GM12872 (cell line): Measurements from ENCODE around the gene GPC2.
A peak's percentile ranks its signal among the peaks of the same experiment; 100 is the strongest.

Experiments
- CTCF ChIP-seq: IDR thresholded peaks from 3 replicates; pipeline ENCODE4 v1.5.1; 2011; ENCODE audit warnings: low read depth, mild to moderate bottlenecking, low read length, moderate library complexity; ENCODE audit not compliant: insufficient read depth

The GPC2 gene

DNA sequence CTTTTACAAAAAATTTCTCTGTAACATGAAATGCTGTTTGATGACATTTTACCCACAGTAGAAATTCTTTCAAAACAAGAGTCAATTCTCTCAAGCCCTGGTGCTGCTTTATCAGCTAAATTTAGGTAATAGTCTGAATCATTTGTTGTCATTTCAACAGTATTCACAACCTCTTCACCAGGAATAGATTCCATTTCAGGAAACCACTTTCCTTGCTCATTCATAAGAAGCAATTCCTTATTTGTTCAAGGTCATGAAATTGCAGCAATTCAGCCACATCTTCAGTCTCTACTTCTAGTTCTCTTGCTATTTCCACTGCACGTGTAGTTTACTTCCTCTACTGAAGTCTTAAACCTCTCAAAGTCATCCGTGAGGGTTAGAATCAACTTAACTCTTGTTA, 14.6 kb upstream of the GPC2 start:
- no peak for TF ChIP-seq CTCF

DNA sequence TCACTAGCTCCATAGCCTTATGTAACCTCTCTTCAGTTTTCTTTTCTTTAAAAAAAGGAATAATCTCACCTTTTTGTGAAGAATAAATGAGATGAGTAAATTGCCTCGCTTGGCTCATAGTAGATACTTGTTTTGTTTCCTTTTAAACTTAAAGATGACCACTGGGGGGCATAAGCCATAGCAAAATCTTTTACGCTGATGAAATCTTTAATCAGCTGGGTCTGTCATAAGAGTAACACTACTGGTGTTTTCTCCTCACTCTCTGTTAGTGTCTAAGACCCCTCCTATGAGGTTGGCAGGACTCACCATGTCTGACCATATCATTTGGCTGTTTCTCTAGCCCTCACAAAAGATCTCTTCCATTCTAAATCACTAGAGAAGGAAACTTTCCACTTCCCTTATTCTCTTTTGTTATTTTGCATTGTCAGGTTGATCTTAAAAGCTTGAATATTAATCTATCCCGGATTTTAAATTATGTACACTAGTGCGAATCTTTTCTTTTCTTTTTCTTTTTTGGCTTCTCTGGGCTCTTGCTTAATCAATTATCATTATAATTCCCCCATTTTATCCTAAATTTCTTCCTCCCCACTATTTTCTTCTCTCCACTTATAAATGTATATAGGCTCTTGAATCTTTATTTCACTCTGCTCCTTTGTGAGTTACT, 13.0 kb upstream of the GPC2 start:
- TF ChIP-seq CTCF = peak; percentile 54; the same call in 2 of the 3 replicates

DNA sequence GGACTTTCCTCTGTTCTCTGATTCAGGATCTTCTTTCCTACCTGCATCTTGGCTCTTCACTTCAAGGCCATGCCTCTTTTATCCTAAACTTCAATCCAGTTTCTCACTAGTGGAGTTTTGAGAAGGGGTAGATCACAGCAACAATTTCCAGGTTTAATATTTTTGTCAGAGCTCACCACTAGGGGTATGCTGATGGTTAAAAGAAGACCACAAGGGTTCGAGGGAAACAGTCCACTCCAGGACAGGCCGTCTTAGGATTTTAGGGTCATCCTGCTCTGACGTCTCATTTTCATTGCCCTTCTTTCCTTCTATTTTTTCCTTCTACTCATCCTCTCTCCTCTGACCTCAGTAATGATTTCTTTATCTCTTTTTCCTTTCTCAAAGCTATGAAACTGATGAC, 11.9 kb upstream of the GPC2 start:
- peak; percentile 29; the same call in 1 of the 3 replicates for TF ChIP-seq CTCF

DNA sequence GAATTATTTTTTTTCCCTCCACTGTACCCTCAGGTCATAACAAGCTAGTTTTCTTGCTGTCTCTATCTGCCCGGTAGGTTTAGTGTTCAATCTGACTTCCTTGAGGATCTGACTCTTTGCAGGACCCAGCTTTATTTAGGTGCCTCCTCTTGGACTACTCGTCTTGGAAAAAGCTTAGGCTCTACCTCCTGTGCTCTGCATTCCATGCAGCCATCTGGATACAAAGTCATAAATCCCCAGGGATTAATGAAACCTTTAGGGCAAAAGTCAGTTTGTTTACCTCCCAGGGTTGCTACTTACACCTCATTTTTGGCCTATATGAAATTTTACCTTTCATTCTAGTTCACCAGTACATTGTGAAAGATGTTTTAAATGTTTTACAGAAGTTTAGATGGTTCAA, 8.5 kb upstream of the GPC2 start:
- no peak for TF ChIP-seq CTCF

- TF ChIP-seq CTCF = no peak
These were observed 811 bp downstream of the GPC2 start for GRCh38 chr7:100176096-100177044.

DNA sequence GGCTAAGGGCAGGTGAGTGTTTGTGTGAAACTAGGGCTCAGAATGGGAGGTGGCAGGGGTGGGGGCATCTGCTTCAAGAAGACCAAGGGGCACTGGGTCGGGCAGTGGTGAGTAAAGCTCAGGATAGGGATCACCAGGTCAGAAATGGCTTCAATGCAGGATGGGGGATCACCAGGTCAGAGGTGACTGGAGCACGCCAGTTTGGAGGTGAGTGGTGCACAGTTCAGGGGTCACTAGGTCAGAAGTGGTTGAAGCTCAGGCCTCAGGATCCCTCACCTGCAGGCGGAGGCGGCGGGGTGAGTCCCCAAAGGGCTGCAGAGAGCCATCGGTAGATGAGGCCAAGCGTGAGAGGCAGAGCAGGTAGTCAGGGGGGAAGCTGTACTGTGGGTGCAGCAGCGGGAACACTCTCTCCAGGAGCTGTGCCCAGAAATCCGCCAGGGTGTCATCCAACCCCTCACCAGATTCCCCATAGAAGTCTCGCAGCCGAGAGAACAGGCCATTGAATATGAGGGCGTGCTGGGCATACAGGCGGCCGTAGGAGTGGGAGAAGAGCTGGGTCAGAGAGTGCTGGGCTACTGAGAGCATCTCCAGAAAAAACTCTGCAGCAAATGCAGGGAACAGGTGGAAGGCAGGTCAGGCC, 1.8 kb downstream of the GPC2 start:
- TF ChIP-seq CTCF = no peak

DNA sequence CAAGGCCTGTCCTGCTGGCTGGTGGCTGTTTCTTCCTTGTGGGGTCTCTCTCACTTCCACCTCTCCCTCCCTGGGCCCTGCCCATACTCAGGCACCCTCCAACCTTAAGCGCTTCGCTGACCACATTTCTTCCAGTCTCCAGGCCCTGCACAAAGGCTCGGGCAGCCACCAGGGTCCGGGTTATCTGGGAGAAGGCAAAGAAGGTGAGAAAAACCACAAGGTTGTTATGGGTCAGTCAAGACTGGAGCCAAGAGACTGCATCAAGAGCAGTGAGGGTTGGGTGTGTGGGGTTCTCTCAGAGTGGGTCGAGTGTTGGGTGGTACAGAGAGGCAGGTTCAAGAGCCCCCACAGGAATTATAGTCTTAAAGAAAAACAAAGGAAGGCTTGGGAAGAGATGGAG, 2.6 kb downstream of the GPC2 start:
- no peak for TF ChIP-seq CTCF
